GM18867 (cell line): ENCODE results near the gene FBN3.
A peak's percentile ranks its signal among the peaks of the same experiment; 100 is the strongest.
"Not testable (repeated sequence)": the region's sequence is repeated elsewhere in the genome, so short reads cannot be mapped to it uniquely, and the experiment has no call there.

Experiments
- ATAC-seq: cut with Tn5 transposase; IDR thresholded peaks from one replicate; pipeline ENCODE4 v1.9.1; 2021; ENCODE audit warnings: mild to moderate bottlenecking, moderate library complexity; ENCODE audit not compliant: unreplicated experiment

The FBN3 gene

DNA sequence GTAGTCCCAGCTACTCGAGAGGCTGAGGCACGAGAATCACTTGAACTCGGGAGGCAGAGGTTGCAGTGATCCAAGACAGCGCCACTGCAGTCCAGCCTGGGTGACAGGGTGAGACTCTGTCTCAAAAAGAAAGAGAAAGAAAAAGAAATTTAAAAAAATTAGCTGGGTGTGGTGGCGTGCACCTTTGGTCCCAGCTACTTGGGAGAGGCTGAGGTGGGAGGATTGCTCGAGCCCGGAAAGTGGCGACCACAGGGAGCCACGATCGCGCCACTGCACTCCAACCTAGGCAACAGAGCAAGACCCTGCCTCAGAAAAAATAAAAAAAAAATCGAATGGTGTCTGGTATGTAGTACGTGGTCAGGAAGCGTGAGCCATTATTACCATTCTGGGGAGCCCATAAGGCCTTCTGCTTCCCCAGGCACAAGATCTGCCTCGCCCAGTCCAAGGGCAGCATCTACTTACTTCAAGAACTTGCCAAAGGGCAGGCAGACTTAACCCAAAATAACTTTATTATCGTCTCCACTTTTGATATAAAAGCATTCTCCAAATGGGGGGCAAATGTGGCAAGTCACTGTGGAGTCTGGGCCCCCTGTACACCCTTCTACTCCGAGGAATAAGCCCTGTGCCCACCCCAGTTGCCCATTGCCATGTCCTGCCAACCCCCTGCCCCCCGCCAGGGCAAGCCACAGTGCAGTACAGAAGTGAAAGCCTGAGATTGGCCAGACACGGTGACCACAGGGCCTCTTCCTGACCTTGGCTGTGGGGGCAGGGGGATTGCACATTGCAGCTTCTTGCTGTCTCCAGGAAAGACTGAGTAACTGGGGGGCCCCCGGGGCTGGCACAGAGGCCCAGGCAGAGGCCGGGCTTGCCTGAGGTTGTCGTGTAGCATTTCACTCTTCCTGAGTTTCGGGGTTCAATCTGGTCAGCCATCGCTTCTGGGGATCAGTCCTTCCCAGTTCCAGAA lies 84.2 kb downstream of the FBN3 start:
- ATAC-seq = no peak

DNA sequence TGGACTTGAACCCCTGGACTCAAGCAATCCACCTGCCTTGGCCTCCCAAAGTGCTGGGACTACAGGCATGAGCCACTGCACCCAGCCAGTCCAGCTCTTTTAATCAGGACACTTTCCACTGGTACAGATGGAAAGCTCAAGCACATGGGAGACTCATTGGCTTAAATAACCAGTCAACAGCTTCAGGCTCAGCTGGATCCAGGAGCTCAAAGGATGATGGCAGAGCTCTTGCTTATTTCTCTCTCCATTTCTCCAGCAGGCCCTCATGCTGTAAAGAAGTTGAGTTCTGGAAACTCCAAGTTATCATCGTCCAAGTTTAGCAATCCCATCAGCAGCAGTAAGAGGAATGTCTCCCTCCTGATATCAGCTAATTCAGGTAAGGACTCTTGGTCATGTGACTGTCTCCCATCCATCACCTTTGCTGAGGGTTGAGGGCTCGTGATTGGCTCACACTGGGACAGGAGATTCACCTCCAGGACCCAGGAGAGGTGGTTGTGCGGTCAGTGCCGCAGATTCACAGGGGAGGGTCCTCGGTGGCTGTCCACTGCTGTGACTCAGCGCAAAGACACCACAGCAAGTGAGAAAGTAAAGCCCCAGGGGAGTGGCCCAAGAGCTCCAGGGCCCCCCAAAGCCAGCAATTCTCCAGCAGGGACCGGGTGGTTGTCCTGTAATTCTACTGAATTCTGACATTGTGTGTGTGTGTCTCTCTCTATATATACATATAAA lies 91.7 kb downstream of the FBN3 start:
- ATAC-seq = no peak

DNA sequence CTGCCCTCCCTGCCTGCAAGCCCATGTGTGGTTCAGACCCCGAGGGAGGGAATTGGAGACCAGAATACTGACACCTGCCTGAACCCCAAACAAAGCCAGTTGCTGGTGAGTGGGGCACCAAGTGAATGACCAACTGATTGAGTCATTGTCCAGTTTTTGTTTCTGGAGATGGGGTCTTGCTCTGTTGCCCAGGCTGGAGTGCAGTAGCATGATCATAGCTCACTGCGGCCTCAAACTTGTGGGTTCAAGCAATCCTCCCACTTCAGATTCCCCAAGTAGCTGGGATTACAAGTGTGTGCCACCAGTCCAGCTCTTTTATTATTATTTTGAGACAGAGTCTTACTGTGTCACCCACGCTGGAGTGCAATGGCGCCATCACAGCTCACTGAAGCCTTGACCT lies 92.9 kb downstream of the FBN3 start:
- ATAC-seq = no peak

DNA sequence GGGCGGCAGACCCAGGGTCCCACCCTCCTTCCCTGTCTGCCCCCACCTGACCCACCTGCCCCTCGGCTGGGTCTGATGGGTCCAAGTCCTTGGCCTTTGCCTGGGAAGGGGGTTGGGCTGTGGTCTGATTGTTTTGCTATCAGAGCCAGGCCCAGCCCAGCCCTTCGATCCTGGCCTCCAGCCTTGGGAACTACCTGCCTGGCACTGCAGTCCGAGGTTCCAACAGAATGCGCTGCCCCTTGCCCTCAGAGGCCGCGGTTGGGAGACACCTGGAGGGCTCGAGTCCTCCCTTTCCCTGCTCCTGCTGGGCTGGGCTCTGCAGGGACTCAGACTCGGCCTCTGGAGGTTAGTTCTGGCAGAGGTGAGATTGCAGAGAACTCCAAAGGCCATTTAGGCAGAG lies 95.2 kb downstream of the FBN3 start:
- no peak for ATAC-seq

DNA sequence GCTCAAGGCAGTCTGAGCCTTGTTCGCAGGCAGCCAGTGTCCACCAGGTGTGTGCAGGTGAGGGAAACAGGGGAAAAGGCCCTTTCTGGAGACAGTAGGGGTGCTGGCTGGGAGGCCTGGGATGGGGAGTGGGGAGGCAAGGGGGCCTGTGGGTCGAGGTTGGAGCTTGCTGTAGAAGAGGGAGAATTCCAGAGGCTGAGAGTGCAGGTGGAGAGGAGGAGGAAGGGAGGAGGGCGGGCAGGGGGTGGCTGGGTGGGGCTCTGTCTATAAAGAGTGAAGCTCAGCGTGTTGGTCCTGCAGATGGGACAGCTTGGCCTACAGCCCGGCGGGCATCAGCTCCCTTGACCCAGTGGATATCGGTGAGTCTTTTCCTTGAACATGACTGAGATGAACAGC lies 96.9 kb downstream of the FBN3 start, which contains the start of gene CCL25:
Gene CCL25, plus strand, starts transcription at position 297 of the 396 bp plus-strand sequence. CDS start 290 bp downstream, outside the sequence.
- no peak for ATAC-seq

DNA sequence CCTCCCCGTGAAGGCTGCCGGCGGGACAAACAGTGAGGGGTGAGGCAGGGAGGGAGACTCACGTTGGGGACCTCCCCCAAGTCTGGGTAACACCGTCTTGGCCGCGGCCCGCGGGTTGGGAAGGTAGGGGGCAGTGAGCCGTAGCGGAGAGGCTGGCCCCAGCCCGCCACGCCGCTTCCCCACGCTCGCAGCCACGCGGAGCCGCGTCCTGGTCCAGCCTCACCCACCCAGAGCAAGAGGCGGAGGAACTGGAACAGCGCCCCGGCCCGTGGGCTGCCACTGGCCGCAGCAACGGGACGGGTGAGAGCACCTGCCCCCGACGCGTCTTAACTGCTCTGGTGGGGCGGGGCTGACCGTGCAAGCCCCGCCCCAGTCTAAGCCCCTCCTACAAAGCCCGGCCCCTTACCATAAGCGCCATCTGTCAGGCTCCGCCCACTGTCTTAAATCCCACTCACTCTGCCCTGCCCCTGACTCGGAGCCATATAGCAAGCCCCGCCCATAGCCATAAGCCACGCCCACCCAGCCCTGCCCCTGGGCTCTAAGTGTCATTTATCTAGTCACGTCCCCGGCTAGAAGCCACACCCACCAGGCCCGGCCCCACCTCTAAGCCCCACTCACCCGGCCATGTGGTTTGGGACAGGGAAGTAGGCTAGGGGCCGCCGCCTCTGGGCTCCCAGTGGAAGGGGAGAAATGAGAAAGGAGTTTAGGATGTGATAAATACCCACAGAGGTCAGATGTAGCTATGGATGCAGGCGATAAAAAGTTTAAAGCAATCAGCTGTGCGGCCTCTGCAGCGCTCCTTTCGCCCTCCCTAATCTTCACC lies 98.9 kb downstream of the FBN3 start:
- ATAC-seq = peak; percentile 82

DNA sequence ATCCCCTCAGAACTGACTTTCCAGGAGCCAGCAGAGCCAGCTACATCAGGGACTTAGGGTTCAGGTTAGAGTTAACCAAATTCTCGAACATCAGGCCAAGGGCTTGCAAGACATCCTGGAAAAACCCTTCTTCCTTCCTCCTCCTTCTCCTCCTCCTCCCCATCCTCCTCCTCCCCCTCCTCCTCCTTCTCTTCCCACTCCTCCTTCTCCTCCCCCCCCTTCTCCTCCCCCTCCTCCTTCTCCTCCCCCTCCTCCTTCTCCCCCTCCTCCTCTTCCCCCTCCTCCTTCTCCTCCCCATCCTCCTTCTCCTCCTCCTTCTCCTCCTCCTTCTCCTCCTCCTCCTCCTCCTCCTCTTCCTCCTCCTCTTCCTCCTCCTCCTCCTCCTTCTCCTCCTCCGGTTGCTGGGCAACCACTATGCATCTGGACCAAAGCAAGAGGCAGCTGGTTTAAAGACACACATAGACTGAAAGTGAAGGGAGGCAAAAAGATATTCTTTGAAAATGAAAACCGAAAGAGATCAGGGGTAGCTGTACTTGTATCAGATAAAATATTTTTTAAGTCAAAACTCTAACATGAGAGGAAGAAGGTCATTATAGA lies 102.7 kb downstream of the FBN3 start:
- peak; percentile 39 for ATAC-seq

DNA sequence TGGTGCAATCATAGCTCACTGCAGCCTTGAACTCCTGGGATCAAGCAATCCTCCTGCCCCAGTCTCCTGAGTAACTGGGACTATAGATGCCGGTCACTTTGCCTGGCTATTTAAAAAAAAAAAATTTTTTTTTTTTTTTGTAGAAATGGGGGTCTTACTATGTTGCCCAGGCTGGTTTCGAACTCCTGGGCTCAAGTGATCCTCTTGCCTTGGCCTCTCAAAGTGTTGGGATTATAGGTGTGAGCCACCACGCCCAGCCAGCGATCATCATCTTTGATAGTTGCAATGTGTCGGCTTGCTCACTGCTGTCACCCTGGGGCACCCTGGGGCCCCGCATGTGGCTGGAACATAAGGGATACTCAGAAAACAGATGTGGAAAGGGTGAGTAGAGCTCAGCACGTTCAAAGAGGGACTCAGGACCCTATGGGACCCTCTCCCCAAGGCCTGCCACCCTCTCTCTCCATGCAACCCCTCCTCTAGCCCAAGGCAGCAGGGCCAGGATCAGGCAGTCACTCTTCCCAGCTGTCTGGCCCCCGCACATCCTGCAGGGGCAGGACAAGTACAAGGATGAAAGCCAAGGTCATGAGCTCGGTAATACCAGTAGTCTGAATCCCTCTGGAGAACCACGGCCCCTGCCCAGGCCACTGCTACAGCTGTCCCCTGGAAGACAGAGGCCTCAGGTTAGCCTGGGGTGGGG lies 103.4 kb downstream of the FBN3 start:
- ATAC-seq = no peak

DNA sequence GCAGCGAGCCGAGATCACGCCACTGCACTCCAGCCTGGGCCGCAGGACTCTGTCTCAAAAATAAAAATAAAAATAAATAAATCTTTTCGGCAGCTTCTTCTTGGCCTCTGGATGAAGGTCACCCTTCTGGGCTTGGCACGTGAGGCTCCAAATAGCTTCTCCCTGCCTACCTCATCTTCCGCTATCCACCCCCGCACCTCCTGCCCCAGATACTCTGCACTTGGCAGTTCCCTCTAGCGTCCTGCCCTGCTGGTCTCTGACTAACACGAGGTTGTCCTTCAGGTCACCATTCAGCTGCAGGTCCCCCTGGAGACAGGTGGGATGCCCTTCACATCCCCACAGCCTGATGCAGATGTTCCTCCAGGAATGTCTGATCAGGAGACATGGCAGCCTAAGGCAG lies 105.4 kb downstream of the FBN3 start:
- no peak for ATAC-seq

DNA sequence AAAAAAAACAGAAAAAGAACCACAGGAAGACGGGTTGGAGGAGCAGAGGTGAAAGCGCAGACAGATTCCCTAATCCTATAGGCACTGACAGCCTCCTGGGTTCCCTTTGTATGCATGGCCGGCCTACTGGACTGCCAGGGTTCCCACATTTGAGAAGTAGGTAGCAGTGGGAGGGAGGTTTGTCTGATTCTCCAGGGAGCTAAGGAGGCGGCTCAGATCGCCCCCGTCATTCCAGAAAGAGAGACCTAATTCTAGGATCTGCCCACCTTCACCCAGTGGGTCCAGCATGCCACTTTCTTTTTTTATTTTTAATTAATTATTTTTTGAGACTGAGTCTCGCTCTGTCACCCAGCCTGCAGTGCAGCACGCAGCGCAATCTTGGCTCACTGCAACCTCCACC lies 106.5 kb downstream of the FBN3 start:
- no peak for ATAC-seq

DNA sequence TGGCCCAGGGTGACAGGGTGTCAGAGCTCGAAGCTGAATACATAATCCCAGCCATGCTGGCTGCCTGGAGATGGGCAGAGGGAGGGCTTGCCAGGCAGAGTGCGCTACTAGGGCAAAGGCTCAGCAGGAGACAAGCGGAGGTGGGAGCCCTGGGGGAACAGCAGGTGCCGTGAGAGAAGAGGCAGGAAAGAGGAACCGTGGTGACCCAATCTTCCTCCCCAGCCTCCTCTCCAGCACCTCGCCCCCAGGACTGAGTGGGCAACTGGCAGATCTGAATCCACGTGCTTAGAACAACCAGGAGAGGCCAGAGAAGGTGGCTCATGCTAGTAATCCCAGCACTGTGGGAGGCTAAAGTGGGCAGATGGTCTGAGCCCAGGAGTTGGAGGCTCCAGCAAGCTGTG lies 107.9 kb downstream of the FBN3 start:
- ATAC-seq = no peak

DNA sequence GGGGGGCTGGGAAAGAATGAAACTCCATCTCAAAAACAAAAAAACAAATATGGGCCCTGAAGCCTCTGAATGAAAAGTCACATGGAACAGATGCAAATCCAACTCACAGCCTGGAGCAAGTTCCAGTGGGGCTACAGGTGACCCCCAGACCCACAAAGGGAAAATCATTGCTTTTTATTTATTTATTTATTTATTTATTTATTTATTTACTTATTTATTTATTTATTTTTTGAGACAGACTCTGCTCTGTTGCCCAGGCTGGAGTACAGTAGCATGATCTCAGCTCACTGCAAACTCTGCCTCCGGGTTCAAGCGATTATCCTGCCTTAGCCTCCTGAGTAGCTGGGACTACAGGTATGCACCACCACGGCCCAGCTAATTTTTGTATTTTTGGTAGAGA lies 110.2 kb downstream of the FBN3 start:
- no peak for ATAC-seq

DNA sequence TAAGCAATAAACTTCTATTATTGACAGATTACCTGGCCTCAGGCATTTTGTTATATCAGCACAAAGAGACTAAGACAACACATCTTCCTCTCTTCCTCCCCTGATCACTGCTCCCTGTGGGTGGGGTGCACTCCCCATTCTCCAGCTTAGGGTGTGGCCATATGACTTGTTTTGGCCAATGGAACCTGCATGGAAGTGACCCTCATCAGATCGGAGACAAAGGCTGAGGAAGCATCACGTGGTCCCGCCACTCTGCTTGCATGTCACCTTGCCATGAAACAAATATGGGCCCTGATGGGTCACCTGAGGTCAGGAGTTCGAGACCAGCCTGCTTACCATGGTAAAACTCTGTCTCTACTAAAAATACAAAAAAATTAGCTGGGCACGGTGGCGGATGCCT lies 110.6 kb downstream of the FBN3 start:
- ATAC-seq = no peak

DNA sequence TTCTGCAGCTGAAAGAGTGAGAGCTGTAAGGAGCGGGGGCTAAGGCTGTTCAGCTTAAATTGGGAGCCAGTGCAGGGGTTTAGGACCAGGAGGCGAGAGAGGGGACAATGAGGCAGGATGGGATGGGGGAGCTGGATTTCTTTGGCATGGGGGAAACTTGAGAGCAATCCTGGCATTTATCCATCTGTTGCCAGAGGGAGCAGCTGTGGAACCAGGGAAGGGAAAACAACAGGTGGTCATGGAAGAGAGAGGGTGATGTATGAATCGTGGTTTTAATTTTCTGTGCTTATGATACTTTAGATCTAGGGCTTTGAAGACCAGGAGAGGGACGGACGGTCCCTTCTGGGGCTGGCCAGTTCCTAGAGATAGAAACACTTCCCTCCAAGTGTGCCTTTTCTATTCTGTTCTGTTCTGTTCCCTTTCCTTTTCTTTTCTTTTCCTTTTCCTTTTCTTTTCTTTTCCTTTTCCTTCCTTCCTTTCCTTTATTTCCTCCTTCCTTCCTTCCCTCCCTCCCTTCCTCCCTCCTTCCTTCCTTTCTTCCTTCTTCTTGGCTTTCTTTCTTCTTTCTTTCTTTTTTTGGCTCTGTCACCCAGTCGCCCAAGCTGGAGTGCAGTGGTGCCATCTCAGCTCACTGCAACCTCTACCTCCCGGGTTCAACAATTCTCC lies 112.8 kb downstream of the FBN3 start:
- ATAC-seq = no peak

DNA sequence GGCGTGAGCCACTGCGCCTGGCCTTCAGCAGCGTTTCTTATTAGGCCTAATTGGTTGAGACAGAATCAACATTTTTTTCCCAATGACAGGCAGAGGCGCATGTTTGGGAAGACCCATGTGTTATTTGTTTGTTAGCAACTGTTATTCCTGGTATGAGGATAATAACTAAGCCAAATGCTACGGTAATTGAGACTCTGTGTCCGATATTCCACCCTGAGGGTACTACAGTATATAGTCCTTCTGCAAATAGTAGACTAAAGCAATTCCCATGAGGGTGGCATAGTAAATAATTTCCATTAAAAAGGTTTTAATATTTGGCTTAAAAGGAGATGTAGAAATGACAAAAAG lies 115.2 kb downstream of the FBN3 start:
- ATAC-seq = no peak

DNA sequence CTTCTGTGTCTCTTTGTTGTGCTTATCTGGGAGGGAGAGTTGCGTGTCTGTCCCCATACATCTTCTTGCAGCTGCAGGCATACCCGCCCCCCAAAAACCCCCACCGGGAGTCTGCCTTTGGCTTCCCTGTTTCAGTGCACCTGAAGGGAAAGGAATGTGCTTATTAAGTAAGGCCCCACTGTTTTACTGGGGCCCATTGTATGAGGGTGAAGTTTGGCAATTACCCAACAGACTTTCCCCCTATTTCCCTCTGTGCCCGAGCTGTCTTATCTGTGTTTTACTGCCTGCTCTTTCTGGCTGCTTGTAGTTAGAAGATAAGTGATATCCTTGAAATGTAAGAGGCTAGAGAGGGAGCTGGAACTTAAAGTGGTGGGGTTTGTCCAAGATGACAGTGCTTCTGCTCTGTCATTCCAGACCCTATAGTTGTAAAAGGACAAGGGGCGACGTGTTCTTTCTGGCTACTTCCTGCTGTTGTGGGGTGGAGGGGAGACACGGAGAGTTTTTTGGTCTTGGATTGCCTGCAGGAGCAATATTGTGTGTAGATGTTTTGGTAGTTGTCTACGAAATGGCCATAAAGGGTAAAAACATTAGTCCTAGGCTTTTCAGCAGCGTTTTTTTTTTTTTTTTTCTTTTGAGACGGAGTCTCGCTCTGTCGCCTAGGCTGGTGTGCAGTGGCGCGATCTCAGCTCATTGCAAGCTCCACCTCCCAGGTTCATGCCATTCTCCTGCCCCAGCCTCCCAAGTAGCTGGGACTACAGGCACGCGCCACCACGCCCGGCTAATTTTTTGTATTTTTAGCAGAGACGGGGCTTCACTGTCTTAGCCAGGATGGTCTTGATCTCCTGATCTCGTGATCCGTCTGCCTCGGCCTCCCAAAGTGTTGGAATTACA lies 115.9 kb downstream of the FBN3 start:
- ATAC-seq = not testable (repeated sequence)

DNA sequence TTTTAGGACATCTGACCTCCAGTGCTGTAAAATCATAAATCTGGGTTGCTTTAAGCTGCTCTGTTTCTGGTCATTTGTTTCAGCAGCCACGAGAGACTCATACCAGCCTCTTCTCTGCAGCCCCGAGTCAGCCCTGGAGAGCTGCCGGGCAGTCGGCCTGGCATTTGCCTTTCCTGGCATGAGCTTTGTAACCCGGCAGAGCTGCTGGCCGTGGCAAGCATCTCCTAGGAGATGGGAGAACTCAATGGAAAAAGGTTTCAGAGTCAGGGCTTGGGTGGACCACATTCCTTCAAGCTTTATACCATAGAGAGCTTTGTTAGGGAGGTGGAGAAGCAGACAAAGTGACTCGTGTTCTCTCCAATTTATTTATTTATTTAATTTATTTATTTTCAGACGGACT lies 118.4 kb downstream of the FBN3 start:
- no peak for ATAC-seq

DNA sequence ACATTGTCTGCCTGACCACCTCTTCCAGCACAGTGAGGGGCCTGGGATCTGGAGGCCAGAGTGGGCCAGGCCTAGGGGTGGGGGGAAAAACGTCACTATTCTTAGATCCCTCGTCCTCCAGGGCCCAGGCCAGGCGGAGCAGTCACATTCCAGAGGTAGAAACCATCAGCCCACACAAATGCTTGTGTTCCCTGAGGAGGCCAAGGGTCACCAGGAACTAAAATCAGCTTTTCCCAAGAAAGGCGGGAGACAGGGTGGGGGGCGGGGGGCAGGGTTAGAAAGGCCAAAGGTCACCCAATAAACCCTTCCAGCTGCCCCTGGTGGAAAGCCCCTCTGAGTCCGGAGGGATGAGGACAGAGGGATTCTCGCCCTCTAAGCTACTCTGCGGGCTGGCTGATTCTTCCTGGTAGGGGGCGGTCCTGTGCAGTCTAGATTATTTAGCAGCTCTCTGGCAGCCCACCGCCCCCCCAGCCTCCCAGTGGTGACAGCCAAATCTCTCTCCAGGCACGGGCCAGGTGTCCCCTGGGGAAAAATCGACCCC lies 120.4 kb downstream of the FBN3 start:
- ATAC-seq = no peak
